ENCODE data around the gene CFAP77.

The CFAP77 gene

DNA sequence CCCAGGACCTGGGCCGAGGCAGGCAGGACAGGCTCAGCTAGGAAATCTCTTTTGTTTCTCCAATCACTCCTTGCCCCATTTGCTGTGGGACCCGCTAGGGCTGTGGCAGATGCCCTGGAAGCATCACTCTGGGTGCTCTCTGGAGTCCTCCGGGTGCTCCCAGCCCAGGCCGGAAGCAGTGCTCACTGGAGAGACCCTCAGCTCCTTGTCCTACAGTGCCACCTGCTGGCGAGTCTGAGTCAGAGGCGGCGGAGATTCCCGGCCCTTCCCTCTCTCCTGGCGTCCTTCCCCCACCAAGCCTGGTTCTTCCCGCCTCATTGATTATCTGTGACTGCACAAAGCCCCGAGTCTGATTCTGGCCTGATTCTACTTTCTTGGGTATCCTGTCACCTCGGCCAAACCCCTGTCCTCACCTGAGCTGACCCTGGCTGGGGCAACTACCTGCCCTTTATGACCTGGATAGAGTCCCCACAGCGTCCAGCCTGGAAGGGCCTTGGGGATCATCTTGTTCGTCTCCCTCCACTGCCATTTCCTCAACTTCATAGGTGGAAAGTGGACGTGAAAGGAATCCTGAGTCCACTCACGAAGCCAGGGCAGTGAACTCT lies 165.1 kb downstream of the CFAP77 start:
- no peak for DNase-seq (ENCODE audit: low read depth in 1 of 2, low spot score in 1 of 2)

DNA sequence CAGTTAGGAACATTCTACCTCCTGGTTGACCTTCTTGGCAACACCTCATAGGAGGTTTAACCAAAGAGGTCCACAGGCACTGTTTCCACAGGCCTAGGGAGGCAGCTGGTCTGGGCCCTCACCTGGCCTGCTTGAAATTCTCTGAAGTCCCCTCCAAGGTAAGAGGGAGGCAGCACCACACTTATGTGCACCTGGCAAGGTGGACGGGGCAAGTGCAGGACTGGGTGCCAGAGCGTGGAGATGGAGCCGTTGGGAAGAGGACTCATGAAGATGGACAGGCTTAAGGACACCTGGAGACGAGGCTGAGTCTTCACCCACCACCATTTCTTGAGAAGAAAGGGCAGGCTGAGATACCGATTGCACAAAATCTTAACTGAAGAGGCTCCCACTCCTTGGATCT lies 165.8 kb downstream of the CFAP77 start:
- DNase-seq (ENCODE audit: low read depth in 1 of 2, low spot score in 1 of 2), result no peak

DNA sequence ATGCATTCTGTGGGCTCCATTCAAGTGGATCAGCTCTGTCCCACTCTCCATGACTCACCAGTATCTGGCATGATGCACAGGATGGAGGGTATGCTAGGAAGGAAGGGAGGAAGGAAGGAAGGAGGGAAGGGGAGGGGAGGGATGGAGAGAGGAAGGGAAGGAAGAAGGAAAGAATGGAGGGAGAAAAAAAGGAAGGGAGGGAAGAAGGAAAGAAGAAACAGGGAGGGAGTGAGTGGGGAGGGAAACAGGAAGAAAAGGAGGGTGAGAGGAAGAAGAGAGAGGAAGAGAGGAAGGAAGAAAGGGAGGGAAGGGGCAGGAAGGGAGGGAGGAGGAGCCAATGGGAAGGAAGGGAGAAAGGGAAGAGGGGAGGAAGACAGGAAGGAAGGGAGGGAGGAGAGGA lies 167.1 kb downstream of the CFAP77 start:
- no peak for DNase-seq (ENCODE audit: low read depth in 1 of 2, low spot score in 1 of 2)

DNA sequence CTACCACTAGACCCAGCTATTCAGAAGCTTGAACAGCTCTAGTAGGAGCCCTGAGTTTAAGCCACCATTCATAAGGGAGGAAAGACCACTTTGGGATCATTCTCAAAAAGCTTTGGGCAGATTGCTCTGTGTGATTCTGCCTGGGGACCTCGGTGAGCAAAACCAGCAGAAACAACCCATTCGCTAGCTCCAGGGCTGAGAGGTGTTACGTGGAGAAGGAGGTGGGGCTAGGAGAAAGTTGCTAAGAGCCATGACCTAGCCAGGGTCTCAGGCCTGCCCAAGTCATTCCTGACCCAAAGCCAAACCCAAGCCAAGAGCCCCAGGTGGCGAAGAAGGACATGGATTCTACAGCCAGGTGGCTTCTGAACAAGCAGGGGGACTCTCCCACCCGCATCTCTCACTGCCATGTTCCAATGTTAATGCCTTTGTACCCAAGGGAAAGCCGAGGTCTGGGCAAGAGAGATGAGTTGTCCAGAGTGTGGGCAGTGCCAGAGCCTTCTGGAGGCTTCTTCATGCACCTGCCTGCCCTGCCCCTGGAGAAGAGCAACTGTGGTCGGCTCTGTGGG lies 168.4 kb downstream of the CFAP77 start:
- no peak for DNase-seq (ENCODE audit: low read depth in 1 of 2, low spot score in 1 of 2)

DNA sequence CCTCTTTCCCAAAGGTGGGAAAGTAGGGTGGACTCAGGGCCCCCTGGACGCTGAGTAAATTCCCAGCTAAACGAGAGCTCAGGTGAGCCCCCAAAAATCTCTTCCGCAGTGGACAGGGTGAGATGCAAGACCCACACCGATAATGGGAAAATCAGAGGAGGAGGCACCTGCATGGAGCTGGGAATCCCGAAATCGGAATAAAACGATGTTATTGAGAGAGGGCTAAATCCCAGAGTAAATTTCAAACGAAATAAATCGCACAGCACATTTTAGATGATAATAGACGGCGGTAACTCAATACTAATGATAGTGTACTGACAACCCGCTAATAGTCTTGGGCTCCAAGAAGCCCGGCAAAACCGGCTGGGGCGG lies 169.4 kb downstream of the CFAP77 start:
- no peak for DNase-seq (ENCODE audit: low read depth in 1 of 2, low spot score in 1 of 2)

DNA sequence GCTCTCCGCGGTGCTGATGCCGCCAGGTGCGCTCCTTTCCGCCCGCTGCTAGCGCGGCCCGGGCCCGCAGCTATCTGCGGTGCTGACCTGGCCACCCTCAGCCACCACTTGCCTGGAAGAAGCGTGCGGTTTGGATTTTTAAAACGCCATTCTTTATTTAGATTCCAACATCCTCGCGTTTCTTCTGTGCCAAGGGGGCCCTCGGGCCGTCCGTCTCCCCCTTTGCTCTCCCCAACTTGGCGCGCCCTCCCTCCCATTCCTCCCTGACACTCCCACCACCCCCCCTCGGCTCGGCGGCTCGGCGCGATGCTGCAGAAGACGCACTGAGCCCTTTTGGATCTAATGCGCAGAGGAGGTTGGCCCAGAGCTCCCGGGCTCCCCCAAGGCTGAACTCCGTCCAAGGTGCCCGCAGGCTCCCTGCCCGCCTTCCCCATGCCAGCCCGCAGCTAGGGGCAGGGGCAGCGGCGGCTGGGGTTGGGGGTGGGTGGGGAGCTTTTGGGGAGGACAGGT lies 172.3 kb downstream of the CFAP77 start, which contains the start of gene BARHL1:
Gene BARHL1 (plus strand): TSS at position 331 of the 510 bp plus-strand sequence. CDS start 192 bp downstream, outside the sequence.
- no peak for DNase-seq (ENCODE audit: low read depth in 1 of 2, low spot score in 1 of 2)

DNA sequence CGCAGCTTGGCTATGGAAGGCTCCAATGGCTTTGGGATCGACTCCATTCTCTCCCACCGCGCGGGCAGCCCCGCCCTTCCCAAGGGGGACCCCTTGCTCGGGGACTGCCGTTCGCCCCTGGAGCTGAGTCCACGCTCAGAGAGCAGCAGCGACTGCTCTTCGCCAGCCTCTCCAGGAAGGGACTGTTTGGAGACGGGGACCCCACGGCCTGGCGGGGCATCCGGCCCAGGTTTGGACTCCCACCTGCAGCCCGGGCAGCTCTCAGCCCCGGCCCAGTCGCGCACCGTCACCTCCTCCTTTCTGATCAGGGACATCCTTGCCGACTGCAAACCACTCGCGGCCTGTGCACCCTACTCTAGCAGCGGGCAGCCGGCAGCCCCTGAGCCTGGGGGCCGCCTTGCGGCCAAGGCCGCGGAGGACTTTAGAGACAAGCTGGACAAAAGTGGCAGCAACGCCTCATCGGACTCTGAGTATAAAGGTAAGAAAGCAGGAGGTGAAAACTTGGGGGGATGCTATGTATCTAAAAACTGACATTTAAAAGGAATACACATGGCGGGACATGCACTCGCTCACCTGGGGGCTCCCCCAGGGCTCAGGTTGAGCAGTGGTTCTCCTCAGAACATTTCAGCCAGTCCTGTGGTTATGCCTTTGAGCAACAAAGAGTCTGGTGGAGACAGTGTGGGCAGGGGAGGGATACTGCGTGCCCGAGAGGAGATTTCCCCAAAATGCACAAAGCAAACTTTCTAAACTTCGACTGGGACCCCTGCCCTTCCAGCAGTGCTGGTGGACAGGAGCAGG lies 173.0 kb downstream of the CFAP77 start:
- no peak for DNase-seq (ENCODE audit: low read depth in 1 of 2, low spot score in 1 of 2)

DNA sequence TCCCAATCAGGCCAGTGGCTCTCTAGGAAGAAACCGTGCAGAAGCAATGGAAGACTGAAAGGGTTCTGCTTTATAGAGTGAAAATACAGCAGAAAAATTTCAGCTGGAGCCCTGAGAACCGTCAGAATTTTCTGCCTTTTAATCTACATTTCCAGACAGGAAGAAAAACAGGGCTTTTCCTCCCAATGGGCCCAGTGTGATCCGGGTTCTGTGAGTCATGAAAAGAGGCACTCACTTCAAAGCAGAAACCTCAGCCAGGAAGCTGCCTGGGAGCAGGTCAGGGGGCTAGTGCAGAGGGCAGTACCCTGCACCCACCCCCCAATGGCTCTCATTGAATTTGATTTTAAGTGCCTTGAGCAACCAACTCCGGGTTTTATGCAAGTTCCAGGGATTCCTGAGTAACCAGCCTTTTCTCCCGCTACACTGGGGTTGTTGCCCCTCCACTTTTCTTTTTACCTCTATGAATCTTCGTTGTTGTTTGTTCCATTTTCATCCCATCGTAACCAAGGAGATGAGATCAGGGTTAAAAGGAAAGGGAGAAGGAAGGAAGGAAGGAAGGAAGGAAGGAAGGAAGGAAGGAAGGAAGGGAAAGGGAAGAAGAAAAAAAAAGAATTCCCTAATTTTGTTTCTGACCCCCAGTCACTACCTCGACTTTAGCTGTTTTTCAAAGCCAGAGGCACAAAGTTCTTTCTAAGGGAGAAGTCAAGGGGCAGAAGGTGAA lies 173.7 kb downstream of the CFAP77 start:
- no peak for DNase-seq (ENCODE audit: low read depth in 1 of 2, low spot score in 1 of 2)

DNA sequence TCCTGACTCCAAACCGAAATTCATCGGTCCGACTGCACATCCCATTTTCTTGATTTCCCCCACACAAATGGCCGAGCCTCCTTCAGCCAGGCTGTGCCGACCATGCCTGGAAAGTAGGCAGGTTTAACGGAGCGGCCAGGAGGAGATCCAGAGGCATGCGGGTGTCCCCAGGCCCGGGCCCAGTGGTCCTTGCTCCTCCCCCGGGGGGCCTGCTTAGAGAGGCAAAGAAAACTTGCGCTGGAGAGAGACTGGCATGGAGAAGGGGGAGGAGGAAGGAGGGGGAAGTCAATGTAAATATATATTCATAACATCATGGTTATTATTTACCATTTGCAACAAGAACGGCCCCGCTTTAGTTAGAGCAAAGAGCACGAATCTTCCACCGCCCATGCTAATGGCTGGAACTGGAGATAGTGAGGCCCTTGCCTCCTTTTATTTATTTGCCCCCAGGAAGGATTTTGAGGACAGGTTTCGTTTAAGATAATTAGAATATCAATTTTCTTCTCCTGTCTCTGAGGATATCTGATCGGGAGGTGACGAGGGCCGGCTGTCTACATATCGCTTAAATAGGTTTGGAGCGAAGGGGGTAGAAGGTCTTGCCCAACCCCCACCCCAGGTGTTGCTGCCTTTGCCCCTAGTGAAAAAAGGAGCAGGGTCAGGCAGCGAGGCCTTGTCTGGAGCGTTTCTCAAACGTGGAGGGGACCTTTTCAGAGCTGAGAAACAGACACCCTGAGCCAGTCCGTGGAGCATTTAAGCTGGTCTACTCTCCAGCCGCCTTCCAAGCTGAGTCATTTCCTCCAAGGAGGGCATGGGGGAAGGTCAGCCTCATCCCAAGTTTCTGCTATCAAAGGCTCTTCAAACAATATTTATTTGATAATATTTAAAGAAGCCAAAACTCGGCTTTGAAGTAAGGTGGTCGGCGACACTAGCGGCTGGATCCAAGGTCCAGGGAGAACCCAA lies 174.9 kb downstream of the CFAP77 start:
- no peak for DNase-seq (ENCODE audit: low read depth in 1 of 2, low spot score in 1 of 2)

DNA sequence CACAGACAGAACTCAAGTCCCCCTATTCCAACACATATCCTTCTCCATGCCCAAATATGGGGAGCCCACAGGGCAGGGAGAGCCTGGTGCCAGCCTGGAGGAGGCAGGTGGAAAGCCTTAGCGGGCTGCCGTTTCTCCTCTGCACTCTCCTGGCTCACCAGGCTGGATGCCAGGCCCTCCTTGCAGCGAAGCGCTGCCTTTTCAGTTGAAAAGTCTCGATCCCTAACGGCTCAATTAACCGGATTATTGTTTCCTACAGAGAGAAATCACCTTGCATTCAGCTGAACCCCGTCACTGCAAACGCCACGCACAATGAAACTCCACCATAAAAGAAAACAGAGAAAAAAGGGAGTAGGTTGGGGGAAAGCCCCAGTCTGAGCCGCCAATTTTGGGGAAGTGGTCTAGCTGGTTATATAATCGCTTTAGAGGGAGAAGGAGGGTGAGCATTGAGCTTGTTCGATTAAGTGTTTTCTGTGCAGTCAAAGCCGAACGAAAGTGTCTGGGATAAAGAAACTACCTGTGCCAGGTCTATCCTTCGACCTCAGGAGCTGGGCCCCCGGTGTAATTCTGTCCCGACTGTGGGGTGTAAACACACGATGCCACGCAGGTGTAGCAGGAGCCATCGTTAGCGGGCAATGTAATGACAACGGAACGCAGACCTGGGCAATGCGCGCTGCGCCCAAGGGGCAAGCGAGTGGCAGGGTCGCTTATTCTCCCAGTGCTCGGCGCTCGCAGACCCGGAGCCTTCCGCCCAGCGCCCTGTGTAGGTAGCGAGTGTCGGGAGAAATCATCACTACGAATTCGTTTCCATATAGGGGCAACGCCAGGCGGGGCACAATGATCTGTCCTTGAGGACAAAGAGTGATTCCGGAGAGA lies 176.2 kb downstream of the CFAP77 start:
- DNase-seq (ENCODE audit: low read depth in 1 of 2, low spot score in 1 of 2), result no peak

DNA sequence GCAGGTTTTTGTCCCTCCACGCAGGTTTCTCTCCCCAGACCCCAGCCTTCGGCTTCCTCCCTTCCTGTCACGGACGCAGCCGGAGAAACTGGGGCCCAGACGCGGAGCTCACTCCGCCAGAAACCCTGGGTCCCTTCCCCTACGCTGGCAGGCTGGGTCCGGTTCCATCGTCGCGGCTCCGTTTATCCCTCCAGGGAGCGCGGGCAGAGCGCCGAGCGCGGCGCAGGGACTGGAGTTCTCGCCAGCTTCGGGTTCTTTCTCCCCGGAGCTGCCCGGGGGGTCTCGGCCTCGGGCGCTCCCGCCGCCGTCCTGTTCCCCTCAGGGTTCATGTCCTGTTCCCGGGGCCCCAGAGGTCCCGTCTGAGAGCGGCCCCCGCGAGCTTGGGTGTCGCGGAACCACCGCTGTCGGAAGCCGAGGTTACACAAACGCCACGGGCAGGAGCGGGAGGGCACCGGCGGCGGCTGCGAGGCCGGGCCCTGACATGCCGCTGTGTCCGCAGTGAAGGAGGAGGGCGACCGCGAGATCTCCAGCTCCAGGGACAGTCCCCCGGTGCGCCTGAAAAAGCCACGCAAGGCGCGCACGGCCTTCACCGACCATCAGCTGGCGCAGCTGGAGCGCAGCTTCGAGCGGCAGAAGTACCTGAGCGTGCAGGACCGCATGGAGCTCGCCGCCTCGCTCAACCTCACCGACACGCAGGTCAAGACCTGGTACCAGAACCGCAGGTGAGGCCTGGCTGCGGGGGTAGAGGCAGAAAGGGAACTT lies 177.0 kb downstream of the CFAP77 start:
- DNase-seq (ENCODE audit: low read depth in 1 of 2, low spot score in 1 of 2), result no peak

DNA sequence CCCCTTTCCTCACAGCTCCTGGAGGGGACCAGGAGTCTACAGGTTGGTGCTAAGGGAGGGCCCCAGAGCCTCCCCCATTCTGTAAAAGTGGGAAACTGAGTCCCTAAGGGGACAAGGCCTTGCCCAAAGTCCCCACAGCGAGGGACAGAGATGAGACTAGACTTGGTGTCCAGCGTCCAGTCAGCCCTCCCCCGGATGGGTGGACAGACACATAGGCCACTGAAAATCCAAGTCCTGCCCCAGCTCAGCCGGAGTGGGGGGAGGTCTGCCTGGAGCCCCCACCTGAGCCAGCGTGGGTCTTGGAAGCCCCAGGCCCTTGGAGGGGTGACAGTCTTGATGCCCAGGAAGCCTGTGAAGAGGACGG lies 177.6 kb downstream of the CFAP77 start:
- no peak for DNase-seq (ENCODE audit: low read depth in 1 of 2, low spot score in 1 of 2)

DNA sequence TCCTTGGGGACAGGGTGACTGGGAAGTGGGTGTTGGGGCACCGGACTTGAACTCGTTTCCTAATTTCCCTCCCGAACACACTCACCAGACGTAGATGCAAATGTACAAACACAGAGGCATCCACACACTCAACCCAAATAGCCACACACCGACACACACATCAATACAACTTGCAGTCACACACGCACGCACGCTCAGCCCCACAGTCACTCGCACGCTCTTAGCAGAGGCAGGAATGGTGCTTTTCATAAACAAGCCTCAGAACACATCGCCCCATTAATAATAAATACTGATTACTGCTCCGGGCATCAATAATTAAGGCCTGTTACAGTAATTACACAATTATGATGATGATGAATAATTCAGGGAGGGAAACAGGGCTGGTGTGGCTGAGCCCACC lies 178.1 kb downstream of the CFAP77 start:
- no peak for DNase-seq (ENCODE audit: low read depth in 1 of 2, low spot score in 1 of 2)

DNA sequence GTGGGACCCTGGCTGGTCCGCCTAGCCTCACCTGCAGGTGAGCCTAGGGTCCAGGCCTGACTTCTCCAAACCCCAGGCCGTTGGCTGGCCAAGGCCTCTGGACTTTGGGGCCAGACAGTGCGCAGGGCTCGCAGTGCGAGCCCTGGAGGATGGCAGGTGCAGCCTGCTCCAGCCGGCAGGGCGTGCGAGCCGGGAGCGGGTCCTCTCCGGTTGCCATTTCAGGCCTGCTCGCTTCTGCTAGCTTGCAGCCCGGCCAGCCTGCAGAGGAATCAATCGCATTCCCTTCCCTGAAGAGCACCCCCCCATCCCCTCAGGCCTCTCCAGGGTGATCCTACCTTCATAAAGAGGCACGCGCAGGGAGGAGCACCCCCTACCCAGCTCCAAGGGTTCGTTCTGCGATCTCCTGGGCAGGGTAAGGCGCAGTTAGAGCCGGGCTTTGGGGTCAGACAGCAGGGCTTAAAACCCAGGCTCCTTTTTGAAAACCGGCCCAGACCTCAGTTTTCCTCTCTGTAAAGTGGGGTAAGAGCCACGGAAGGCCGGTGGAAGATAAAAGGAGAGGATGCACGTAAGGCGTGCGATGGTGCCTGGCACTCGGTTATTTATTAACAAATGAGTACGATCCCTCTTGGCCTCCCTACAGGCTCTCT lies 178.6 kb downstream of the CFAP77 start:
- no peak for DNase-seq (ENCODE audit: low read depth in 1 of 2, low spot score in 1 of 2)

DNA sequence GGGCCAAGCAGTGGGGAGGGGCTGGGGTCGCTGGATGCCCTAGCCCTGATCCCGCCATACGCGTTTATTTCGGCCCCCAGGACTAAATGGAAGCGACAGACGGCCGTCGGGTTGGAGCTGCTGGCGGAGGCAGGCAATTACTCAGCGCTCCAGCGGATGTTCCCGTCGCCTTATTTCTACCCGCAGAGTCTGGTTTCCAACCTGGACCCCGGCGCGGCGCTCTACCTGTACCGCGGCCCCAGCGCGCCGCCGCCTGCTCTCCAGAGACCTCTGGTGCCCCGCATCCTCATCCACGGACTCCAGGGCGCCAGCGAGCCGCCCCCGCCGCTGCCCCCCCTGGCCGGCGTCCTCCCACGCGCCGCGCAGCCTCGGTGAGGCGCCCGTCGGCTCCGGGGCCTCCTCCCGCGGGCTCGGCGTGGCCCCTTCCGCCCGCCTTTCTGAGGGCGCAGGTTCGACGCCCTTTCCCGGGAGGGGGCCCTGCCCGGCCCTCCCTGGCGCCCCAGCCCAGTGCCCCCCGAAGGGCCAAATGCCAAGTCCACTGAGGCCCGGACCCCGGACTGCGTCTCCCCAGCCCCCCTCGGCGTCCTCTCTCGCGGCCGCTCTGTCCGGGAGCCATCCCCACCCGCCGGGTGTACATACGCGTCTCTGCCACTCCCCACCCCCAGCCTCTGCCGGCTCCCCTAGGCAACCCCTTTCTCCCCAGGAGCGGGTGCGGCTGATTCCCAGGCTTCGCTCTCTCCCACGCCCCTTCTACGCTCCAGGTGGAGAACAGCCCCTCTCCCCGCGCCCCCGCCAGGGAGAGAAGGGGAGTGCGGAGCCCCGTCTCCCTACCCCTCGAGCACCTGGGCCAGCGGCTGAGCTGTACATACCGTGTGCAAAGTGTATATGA lies 179.4 kb downstream of the CFAP77 start:
- DNase-seq (ENCODE audit: low read depth in 1 of 2, low spot score in 1 of 2), result no peak

DNA sequence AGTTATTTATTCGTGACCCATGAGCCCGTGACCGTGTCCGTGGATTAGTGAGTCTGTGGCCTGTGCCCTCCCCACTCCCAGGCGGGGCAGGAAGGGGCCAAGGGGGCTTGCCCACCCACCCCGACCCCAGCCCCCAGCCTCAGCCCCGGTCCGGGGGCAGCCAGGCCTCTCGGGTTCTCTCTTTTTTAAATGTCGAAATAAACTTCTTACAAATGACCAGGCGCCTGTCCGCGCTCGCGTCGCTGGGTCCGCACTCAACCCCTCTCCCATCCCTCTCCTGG lies 180.0 kb downstream of the CFAP77 start:
- no peak for DNase-seq (ENCODE audit: low read depth in 1 of 2, low spot score in 1 of 2)

DNA sequence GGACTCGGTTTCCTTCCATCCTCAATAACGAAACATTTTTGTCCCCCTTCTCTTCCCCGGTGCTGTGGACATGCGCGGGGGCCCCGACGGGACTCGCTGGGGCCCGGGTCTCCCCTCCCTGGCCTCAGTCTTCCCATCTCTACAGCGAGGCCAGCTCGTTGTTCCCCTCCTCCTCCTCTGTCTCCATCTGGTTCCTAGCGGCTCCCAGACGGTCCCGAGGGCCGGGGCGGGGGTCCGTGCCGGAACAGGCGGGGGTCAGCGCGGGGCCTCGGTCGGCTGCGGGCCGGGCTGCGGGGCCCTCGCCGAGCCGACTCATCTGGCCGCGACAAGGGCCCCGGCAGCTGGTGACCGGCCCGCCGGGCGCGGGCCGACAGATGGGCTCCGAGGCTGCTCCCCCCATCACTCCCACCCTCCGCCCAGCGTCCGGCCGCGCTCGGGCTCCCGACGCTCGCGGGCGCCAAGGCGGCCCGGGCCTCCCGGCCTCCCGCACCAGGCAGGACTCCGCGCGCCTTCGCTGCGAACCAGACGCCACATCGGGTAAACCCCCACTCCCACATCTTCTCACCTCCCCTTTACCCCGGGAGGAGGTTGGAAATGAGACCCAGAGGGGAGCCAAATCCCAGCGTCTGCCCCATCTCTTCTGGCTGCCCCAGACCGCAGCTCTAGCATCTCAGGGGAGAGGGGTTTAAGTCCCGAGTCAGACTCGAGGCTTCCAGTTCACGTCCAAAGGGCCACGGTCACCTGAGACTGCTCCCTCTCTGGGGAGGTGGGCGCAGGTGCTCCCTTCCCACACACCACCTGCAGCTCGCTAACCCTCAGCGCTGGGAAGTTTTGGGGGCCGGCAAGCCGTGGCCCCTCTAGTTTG lies 180.5 kb downstream of the CFAP77 start:
- DNase-seq (ENCODE audit: low read depth in 1 of 2, low spot score in 1 of 2), result no peak
